CD14-positive monocyte (primary cell): Measurements from ENCODE around the gene URI1. TPM values are rescaled to one million over a fixed set of nuclear protein-coding genes. Genes with fewer than 3 reads are reported as not detected.

Source experiments
- DNase-seq, 3 donors: peaks; one replicate each; pipeline ENCODE4 v3.0.0-alpha.2; 2011 to 2022
- H2AFZ ChIP-seq: 2 replicates; pipeline ENCODE4 v1.6.0; 2012; ENCODE audit warnings: mild to moderate bottlenecking, low read depth, low read length, inconsistent platforms; ENCODE audit not compliant: insufficient read depth, poor library complexity, severe bottlenecking
- H3K27ac ChIP-seq, 2 donors: 1 replicate in 1 of 2; 2 replicates in 1 of 2; pipeline ENCODE4 v1.5.1; 2012 to 2013; ENCODE audit warnings: low read length in 2 of 2, control low read depth in 1 of 2, inconsistent platforms in 1 of 2, low read depth in 1 of 2, mild to moderate bottlenecking in 1 of 2
- H3K27me3 ChIP-seq, 2 donors: one replicate each; pipeline versions ENCODE4 v1.6.0 to v1.6.1; 2011 to 2013; ENCODE audit warnings: low read length in 2 of 2; ENCODE audit not compliant: control insufficient read depth in 2 of 2, insufficient read depth in 2 of 2
- H3K36me3 ChIP-seq, 2 donors: replicated peaks in 1 of 2; 1 replicate in 1 of 2; 2 replicates in 1 of 2; pipeline versions ENCODE4 v1.5.1 to v1.6.1; 2012 to 2013; ENCODE audit warnings: low read length in 2 of 2, control low read depth in 1 of 2, inconsistent platforms in 1 of 2, mild to moderate bottlenecking in 1 of 2; ENCODE audit not compliant: insufficient read depth in 2 of 2, control insufficient read depth in 1 of 2
- H3K4me1 ChIP-seq, 2 donors: 1 replicate in 1 of 2; 2 replicates in 1 of 2; pipeline versions ENCODE4 v1.5.1 to v1.6.1; 2012 to 2013; ENCODE audit warnings: low read length in 2 of 2, control low read depth in 1 of 2, inconsistent platforms in 1 of 2, mild to moderate bottlenecking in 1 of 2, moderate library complexity in 1 of 2; ENCODE audit not compliant: insufficient read depth in 2 of 2, control insufficient read depth in 1 of 2
- H3K4me2 ChIP-seq: replicated peaks from 2 replicates; pipeline ENCODE3; 2012; ENCODE audit warnings: low read length, moderate library complexity, mild to moderate bottlenecking; ENCODE audit not compliant: poor library complexity, severe bottlenecking; ENCODE audit errors: extremely low read depth
- H3K4me3 ChIP-seq, 3 experiments: fragments of 200-600 bp in 1 of 3; sonication (generic) in 1 of 3; replicated peaks in 1 of 3; 1 replicate in 2 of 3; 2 replicates in 1 of 3; pipeline ENCODE4 v1.5.1; 2011 to 2013; ENCODE audit warnings: low read length in 3 of 3, mild to moderate bottlenecking in 3 of 3, control low read depth in 2 of 3, low read depth in 2 of 3, inconsistent platforms in 1 of 3, moderate library complexity in 1 of 3
- H3K79me2 ChIP-seq: 2 replicates; pipeline ENCODE4 v1.6.0; 2012; ENCODE audit warnings: mild to moderate bottlenecking, control low read depth, inconsistent platforms, low read length, moderate library complexity; ENCODE audit not compliant: insufficient read depth
- H3K9ac ChIP-seq: 2 replicates; pipeline ENCODE4 v1.6.0; 2017; ENCODE audit warnings: low read length, mild to moderate bottlenecking; ENCODE audit not compliant: insufficient read depth, poor library complexity, severe bottlenecking
- H3K9me3 ChIP-seq, 2 donors: replicated peaks in 1 of 2; 1 replicate in 1 of 2; 2 replicates in 1 of 2; pipeline versions ENCODE4 v1.5.1 to v1.6.1; 2012 to 2013; ENCODE audit warnings: low read length in 2 of 2, control low read depth in 1 of 2; ENCODE audit not compliant: control insufficient read depth in 1 of 2, insufficient read depth in 1 of 2
- H4K20me1 ChIP-seq: 2 replicates; pipeline ENCODE4 v1.6.0; 2012; ENCODE audit warnings: mild to moderate bottlenecking, low read length, control low read depth, moderate library complexity; ENCODE audit not compliant: insufficient read depth
- H3K27ac Mint-ChIP-seq, 7 donors: one replicate each; pipeline ENCODE4 v1.8.0; 2020; ENCODE audit warnings: mild to moderate bottlenecking in 7 of 7, mixed read lengths in 7 of 7, moderate library complexity in 6 of 7, inconsistent platforms in 2 of 7
- H3K27me3 Mint-ChIP-seq, 3 donors: one replicate each; pipeline ENCODE4 v1.8.0; 2021 to 2022; ENCODE audit warnings: low read depth in 3 of 3, mild to moderate bottlenecking in 3 of 3, mixed read lengths in 3 of 3, moderate library complexity in 3 of 3, inconsistent platforms in 1 of 3
- H3K36me3 Mint-ChIP-seq, 2 donors: one replicate each; pipeline ENCODE4 v1.8.0; 2020; ENCODE audit warnings: mixed read lengths in 2 of 2, inconsistent platforms in 1 of 2, mild to moderate bottlenecking in 1 of 2
- H3K4me1 Mint-ChIP-seq: one replicate; pipeline ENCODE4 v1.8.0; 2020; ENCODE audit warnings: mild to moderate bottlenecking, mixed read lengths
- H3K4me3 Mint-ChIP-seq, 2 donors: one replicate each; pipeline ENCODE4 v1.8.0; 2020; ENCODE audit warnings: mild to moderate bottlenecking in 2 of 2, mixed read lengths in 2 of 2, moderate library complexity in 1 of 2
- H3K9me3 Mint-ChIP-seq, 7 donors: one replicate each; pipeline ENCODE4 v1.8.0; 2020 to 2022; ENCODE audit warnings: mixed read lengths in 7 of 7, mild to moderate bottlenecking in 6 of 7, moderate library complexity in 6 of 7, inconsistent platforms in 2 of 7
- WGBS: methylation state at CpG from one replicate; pipeline ENCODE4 v1.1.5; 2013; ENCODE audit warnings: missing lambda C conversion rate; ENCODE audit not compliant: insufficient coverage; 5-methylcytosine and 5-hydroxymethylcytosine counted together
- intact Hi-C, 2 donors: fragments of 100-400 bp; cut with micrococcal nuclease; formaldehyde crosslinking; loops; one replicate each; pipeline versions ENCODE4 v1.15.0 to v1.15.1; 2023
- polyA plus RNA-seq, 3 donors: library from polyadenylated mRNA; depleted of rRNA in 1 of 3; unstranded in 2 of 3; stranded (reverse) in 1 of 3; fragments of 300-500 nt in 2 of 3; fragments of >200 nt in 1 of 3; fragmentation: Illumina TruSeq in 2 of 3; gene quantifications; 1 replicate in 2 of 3; 2 replicates in 1 of 3; pipeline ENCODE4 v1.2.3, GENCODE V29; 2012 to 2021
- TF ChIP-seq, protein P1 (sequence below): fragments of 200-600 bp; IDR thresholded peaks from one replicate; pipeline ENCODE4 v1.8.0; 2022; ENCODE audit warnings: antibody characterized with exemption, mild to moderate bottlenecking

URI1 gene
- polyA plus RNA-seq, 3 donors, result 5.3 to 19.3 (median 9.7) TPM

GRCh38 chr19:30049846-30050667 is 108.0 kb downstream of the URI1 start:
- no peak overlapping the region for H2AFZ ChIP-seq
- intact Hi-C loops, result no loop called here
- no peak overlapping the region for H3K4me2 ChIP-seq
- H3K9me3 ChIP-seq, result no peaks in the 10 kb centered on the region
- no peaks in the 10 kb centered on the region for H3K36me3 ChIP-seq
- peaks cover 0 to 1% of the 10 kb centered on the region in 2 donors for H3K36me3 Mint-ChIP-seq
- TF ChIP-seq, protein P1, sequence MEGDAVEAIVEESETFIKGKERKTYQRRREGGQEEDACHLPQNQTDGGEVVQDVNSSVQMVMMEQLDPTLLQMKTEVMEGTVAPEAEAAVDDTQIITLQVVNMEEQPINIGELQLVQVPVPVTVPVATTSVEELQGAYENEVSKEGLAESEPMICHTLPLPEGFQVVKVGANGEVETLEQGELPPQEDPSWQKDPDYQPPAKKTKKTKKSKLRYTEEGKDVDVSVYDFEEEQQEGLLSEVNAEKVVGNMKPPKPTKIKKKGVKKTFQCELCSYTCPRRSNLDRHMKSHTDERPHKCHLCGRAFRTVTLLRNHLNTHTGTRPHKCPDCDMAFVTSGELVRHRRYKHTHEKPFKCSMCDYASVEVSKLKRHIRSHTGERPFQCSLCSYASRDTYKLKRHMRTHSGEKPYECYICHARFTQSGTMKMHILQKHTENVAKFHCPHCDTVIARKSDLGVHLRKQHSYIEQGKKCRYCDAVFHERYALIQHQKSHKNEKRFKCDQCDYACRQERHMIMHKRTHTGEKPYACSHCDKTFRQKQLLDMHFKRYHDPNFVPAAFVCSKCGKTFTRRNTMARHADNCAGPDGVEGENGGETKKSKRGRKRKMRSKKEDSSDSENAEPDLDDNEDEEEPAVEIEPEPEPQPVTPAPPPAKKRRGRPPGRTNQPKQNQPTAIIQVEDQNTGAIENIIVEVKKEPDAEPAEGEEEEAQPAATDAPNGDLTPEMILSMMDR, result no peak
- no peaks in the 10 kb centered on the region for H3K79me2 ChIP-seq
- H3K4me1 Mint-ChIP-seq, result peaks cover 11% of the 10 kb centered on the region
- H3K27me3 Mint-ChIP-seq, result peaks cover 0 to 4% (median 0%) of the 10 kb centered on the region in 3 donors
- no peaks in the 10 kb centered on the region for H3K4me1 ChIP-seq
- no peaks in the 10 kb centered on the region for H3K27me3 ChIP-seq
- DNase-seq, result no peak
- H3K27ac Mint-ChIP-seq, result no peak overlapping the region
- H3K4me3 ChIP-seq, result no peak overlapping the region
- H3K9ac ChIP-seq, result no peak overlapping the region
- no peaks in the 10 kb centered on the region for H4K20me1 ChIP-seq
- WGBS, result 94% methylated on average over 6 of the region's 13 CpGs
- no peak overlapping the region for H3K27ac ChIP-seq
- H3K4me3 Mint-ChIP-seq, result no peak overlapping the region
- peaks cover 0 to 2% (median 0%) of the 10 kb centered on the region in 7 donors for H3K9me3 Mint-ChIP-seq

DNA sequence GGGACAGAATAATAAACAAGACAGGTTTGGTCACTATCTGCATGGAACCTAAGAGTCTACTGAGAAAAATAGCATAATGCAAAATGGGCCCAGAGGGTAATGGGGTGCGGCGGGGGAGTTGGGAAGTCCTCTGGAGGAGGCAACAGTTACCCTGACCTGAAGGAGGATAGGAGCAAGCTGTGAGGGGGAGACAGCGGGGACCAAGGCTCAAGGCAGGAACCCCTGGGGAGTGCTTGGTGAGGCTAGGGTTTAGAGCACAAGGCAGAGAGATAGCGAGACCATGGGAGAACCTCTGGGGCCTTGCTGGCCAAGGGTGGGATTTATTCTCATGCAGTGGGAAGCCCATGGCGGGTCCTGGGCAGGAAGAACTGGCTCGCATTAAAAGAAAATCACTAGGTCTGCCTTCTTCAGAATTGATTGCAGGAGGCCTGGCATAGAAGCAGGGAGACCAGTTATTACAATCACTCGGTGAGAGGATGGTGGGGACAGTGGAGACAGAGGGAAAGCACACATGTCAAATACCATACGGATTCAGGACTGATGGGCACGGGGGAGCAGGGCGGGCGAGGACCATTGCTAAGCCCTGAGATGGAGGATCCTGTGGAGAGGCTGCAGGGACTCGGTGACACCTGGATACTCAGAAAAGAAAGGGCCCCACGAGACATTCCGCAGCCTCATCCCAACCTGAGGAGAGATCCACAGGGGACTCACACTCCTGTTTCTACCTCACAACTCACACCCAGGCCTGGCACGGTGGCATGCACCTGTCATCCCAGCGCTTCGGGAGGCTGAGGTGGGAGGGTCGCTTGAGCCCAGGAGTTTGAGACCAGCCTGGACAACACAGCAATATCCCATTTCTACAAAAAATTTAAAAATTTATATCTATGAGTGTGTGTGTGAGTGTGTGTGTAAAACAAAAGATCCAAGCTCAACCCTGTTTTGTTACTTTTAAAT is 110.4 kb downstream of the URI1 start:
- Mint-ChIP-seq H3K27ac (peak overlapping the region in 2 of 7 donors; percentile 27 to 48), H3K36me3 (peaks cover 0 to under 1% of the 10 kb centered on the region in 2 donors), H3K9me3 (peaks cover 0 to 6% (median 3%) of the 10 kb centered on the region in 7 donors), H3K27me3 (peaks cover 0 to 4% (median 2%) of the 10 kb centered on the region in 3 donors), H3K4me1 (peaks cover 8% of the 10 kb centered on the region), H3K4me3 (no peak overlapping the region)
- Histone ChIP-seq H3K9ac (no peak overlapping the region), H3K27me3 (no peaks in the 10 kb centered on the region), H3K4me1 (no peaks in the 10 kb centered on the region), H3K9me3 (no peaks in the 10 kb centered on the region), H4K20me1 (no peaks in the 10 kb centered on the region), H3K27ac (no peak overlapping the region), H3K4me2 (no peak overlapping the region), H3K79me2 (no peaks in the 10 kb centered on the region), H3K4me3 (no peak overlapping the region), H3K36me3 (no peaks in the 10 kb centered on the region), H2AFZ (no peak overlapping the region)
- WGBS, result 96% methylated on average over 6 of the region's 18 CpGs
- intact Hi-C loops, result no loop called here
- TF ChIP-seq, protein P1, result no peak
- DNase-seq, result no peak
